Heart left ventricle (tissue), 13 donors: ENCODE data around the gene BHLHA15.

Experiments
- POLR2A ChIP-seq, 2 donors: fragments of 450-650 bp; IDR thresholded peaks; one replicate each; pipeline ENCODE4 v1.6.1; 2017; ENCODE audit warnings: antibody characterized with exemption in 2 of 2, mild to moderate bottlenecking in 2 of 2, moderate library complexity in 2 of 2
- TF ChIP-seq, protein P1 (sequence below), 12 donors: fragments of 200-600 bp; sonication (generic) in 4 of 12; IDR thresholded peaks; one replicate each; pipeline versions ENCODE4 v1.5.0 to v1.8.0; 2018 to 2022; ENCODE audit warnings: antibody characterized with exemption in 12 of 12, mild to moderate bottlenecking in 5 of 12
- donor health status: ischemic (EF 13 %, LVEDD 7.1; RV severe dilation, severe dysfunction).
- donor health status: DM: no; HTN: yes; CAD: no.
- donor health status: DM: no; HTN: no; CAD: no.
- donor health status: ischemic (EF 25% LVEDD 6.9; RV normal size, moderate dysfunction).
- donor health status: ischemic (EF 25% LVEDD 5.7; RV mildly dilated, moderate dysfunction).
- donor health status: ischemic (EF 35%, LVEDD 5.7; RV mildly dilated, moderate dysfunction).
- donor health status: nonischemic (EF 11% LVEDD 7.7; RV severe dilation, severe dysfunction).
- donor health status: DM: yes; HTN: yes; CAD: no.
- donor health status: PGD.
- donor health status: ischemic (EF 29% LVEDD 5.4; RV normal size, mild dysfunction).
- donor health status: nonischemic (EF 23%, LVEDD 6.1; RV moderate dilation, normal function).

DNA sequence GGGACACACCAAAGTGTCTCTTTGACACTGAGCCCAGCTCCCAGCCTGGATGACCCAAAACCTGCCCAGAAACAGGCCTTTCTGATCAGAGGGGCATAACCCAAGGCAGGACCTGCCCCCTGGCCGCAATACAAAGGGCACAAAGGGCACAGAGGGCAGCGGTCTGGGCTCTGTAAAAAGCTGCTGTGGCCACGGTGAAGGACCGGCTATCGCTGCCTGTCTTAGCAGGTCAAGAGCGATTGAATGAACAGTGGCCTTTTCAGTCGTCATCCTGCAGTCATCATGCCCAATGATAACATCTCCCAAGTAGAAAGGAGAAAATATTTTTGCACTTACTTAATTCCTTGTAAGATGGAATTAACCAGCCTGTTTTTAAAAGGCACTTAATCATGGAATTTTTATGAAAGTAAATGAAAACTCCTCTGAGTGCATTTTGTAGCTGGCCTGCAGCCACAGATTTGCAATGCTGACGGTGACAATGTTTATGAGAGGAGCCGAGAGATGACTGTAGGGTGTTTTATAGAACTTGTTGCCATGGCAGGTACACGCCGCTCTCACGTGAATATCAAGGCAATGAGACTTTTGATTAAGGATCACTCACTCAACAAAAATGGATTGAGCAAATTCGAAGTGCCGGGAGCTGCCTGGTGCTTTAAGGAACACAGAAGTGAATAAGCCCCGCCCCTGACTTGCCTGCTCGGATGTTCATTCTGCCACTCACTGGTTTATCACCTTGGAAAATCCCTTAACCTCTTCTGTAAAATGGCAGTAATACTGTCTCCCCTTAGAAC is 47.3 kb upstream of the BHLHA15 start:
- TF ChIP-seq, protein P1, sequence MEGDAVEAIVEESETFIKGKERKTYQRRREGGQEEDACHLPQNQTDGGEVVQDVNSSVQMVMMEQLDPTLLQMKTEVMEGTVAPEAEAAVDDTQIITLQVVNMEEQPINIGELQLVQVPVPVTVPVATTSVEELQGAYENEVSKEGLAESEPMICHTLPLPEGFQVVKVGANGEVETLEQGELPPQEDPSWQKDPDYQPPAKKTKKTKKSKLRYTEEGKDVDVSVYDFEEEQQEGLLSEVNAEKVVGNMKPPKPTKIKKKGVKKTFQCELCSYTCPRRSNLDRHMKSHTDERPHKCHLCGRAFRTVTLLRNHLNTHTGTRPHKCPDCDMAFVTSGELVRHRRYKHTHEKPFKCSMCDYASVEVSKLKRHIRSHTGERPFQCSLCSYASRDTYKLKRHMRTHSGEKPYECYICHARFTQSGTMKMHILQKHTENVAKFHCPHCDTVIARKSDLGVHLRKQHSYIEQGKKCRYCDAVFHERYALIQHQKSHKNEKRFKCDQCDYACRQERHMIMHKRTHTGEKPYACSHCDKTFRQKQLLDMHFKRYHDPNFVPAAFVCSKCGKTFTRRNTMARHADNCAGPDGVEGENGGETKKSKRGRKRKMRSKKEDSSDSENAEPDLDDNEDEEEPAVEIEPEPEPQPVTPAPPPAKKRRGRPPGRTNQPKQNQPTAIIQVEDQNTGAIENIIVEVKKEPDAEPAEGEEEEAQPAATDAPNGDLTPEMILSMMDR (IDR thresholded peaks at IDR 0.05), result no peak
- no peak for TF ChIP-seq POLR2A (IDR thresholded peaks at IDR 0.05)
